HEK293 (cell line): ENCODE results near the gene NOP10.

ENCODE experiments used
- CTCF ChIA-PET: fragments of 350-600 bp; formaldehyde crosslinking; extraction: SDS; loops from one replicate; lab custom pipeline; 2021; ENCODE audit warnings: antibody characterized with exemption; lab: Yijun Ruan, JAX
- POLR2A ChIA-PET: fragments of 300-600 bp; formaldehyde crosslinking; extraction: SDS; loops from one replicate; lab custom pipeline; 2020; ENCODE audit warnings: antibody characterized with exemption, inconsistent platforms; lab: Yijun Ruan, JAX
- H3K27ac ChIP-seq: fragments of 200-500 bp; sonication (Bioruptor generic); 2 replicates; pipeline ENCODE4 v1.5.1; 2014; ENCODE audit warnings: low read depth, low read length, control low read depth, inconsistent platforms; ENCODE audit errors: extremely low read depth
- H3K36me3 ChIP-seq, 2 experiments: fragments of 200-500 bp in 1 of 2; sonication (Bioruptor generic) in 1 of 2; 1 replicate in 1 of 2; 2 replicates in 1 of 2; pipeline ENCODE4 v1.5.1; 2014 to 2017; ENCODE audit warnings: inconsistent platforms in 2 of 2, low read length in 2 of 2; ENCODE audit not compliant: control insufficient read depth in 2 of 2, insufficient read depth in 1 of 2
- H3K4me1 ChIP-seq: fragments of 200-500 bp; sonication (Bioruptor generic); 2 replicates; pipeline ENCODE4 v1.5.1; 2014; ENCODE audit warnings: mild to moderate bottlenecking, low read length, inconsistent platforms; ENCODE audit not compliant: control insufficient read depth, insufficient read depth
- H3K4me3 ChIP-seq: 2 replicates; pipeline ENCODE4 v1.5.1; 2011; ENCODE audit warnings: low read depth, mild to moderate bottlenecking, control low read depth, low read length, moderate library complexity
- H3K9me3 ChIP-seq: fragments of 200-500 bp; sonication (Bioruptor generic); 2 replicates; pipeline ENCODE4 v1.5.1; 2014; ENCODE audit warnings: low read depth, low read length, inconsistent platforms; ENCODE audit not compliant: control insufficient read depth, insufficient read depth
- MZF1 ChIP-seq: fragments of 450-650 bp; formaldehyde crosslinking; IDR thresholded peaks from 2 replicates; pipeline ENCODE4 v1.5.1; 2017; ENCODE audit warnings: missing biosample characterization, missing genetic modification characterization, borderline replicate concordance
- SALL2 ChIP-seq: fragments of 450-650 bp; formaldehyde crosslinking; IDR thresholded peaks from 2 replicates; pipeline ENCODE4 v1.5.0; 2017; ENCODE audit warnings: missing biosample characterization, mild to moderate bottlenecking, missing genetic modification characterization, borderline replicate concordance
- SCRT1 ChIP-seq: fragments of 450-650 bp; formaldehyde crosslinking; IDR thresholded peaks from 2 replicates; pipeline ENCODE4 v1.5.1; 2016; ENCODE audit warnings: missing biosample characterization, missing genetic modification characterization, borderline replicate concordance
- SCRT2 ChIP-seq: fragments of 450-650 bp; formaldehyde crosslinking; IDR thresholded peaks from 2 replicates; pipeline ENCODE4 v1.5.1; 2016; ENCODE audit warnings: missing biosample characterization, missing genetic modification characterization
- SP7 ChIP-seq: fragments of 450-650 bp; formaldehyde crosslinking; IDR thresholded peaks from 2 replicates; pipeline ENCODE4 v1.5.1; 2016; ENCODE audit warnings: missing biosample characterization, missing genetic modification characterization
- ZBTB10 ChIP-seq: fragments of 450-650 bp; formaldehyde crosslinking; IDR thresholded peaks from 2 replicates; pipeline ENCODE4 v1.5.1; 2016; ENCODE audit warnings: missing biosample characterization, missing genetic modification characterization
- ZNF138 ChIP-seq: fragments of 450-650 bp; formaldehyde crosslinking; IDR thresholded peaks from 2 replicates; pipeline ENCODE4 v1.5.1; 2016; ENCODE audit warnings: missing biosample characterization, missing genetic modification characterization, borderline replicate concordance
- ZNF335 ChIP-seq: fragments of 450-650 bp; formaldehyde crosslinking; conservative IDR thresholded peaks from 2 replicates; pipeline ENCODE4 v1.5.1; 2016; ENCODE audit warnings: missing biosample characterization, missing genetic modification characterization
- ZNF423 ChIP-seq: fragments of 450-650 bp; formaldehyde crosslinking; IDR thresholded peaks from 2 replicates; pipeline ENCODE4 v1.5.1; 2016; ENCODE audit warnings: missing biosample characterization, missing genetic modification characterization
- ZNF488 ChIP-seq: fragments of 450-650 bp; formaldehyde crosslinking; IDR thresholded peaks from 2 replicates; pipeline ENCODE4 v1.5.1; 2016; ENCODE audit warnings: missing biosample characterization, missing genetic modification characterization
- ZNF600 ChIP-seq: fragments of 450-650 bp; formaldehyde crosslinking; IDR thresholded peaks from 2 replicates; pipeline ENCODE4 v1.5.1; 2016; ENCODE audit warnings: missing biosample characterization, missing genetic modification characterization
- ZNF629 ChIP-seq: fragments of 450-650 bp; formaldehyde crosslinking; IDR thresholded peaks from 2 replicates; pipeline ENCODE4 v1.5.1; 2017; ENCODE audit warnings: missing biosample characterization, missing genetic modification characterization
- ZNF658 ChIP-seq: fragments of 450-650 bp; formaldehyde crosslinking; IDR thresholded peaks from 2 replicates; pipeline ENCODE4; 2016; ENCODE audit warnings: missing biosample characterization, missing genetic modification characterization
- ZNF76 ChIP-seq: fragments of 450-650 bp; formaldehyde crosslinking; IDR thresholded peaks from 2 replicates; pipeline ENCODE4; 2016; ENCODE audit warnings: low read depth, missing biosample characterization, missing genetic modification characterization, borderline replicate concordance
- ZNF792 ChIP-seq: fragments of 450-650 bp; formaldehyde crosslinking; IDR thresholded peaks from 2 replicates; pipeline ENCODE4 v1.5.1; 2016; ENCODE audit warnings: missing biosample characterization, missing genetic modification characterization
- ZSCAN4 ChIP-seq: fragments of 450-650 bp; formaldehyde crosslinking; IDR thresholded peaks from 2 replicates; pipeline ENCODE4 v1.5.1; 2017; ENCODE audit warnings: missing biosample characterization, missing genetic modification characterization
- TF ChIP-seq, protein P1 (sequence below): fragments of 450-650 bp; formaldehyde crosslinking; conservative IDR thresholded peaks from 2 replicates; pipeline ENCODE4 v1.5.1; 2016; ENCODE audit warnings: low read depth, missing biosample characterization, missing genetic modification characterization
- TF ChIP-seq, protein P2 (sequence below): fragments of 450-650 bp; formaldehyde crosslinking; IDR thresholded peaks from 2 replicates; pipeline ENCODE4 v1.5.1; 2016; ENCODE audit warnings: missing biosample characterization, missing genetic modification characterization
- TF ChIP-seq, protein P3 (sequence below): fragments of 450-650 bp; formaldehyde crosslinking; IDR thresholded peaks from 2 replicates; pipeline ENCODE4 v1.5.1; 2016; ENCODE audit warnings: missing biosample characterization, missing genetic modification characterization

Gene NOP10

GRCh38 chr15:34337557-34338306 lies 5.2 kb downstream of the NOP10 start, which contains the start of gene SLC12A6 (continued):
- TF ChIP-seq, protein P1, sequence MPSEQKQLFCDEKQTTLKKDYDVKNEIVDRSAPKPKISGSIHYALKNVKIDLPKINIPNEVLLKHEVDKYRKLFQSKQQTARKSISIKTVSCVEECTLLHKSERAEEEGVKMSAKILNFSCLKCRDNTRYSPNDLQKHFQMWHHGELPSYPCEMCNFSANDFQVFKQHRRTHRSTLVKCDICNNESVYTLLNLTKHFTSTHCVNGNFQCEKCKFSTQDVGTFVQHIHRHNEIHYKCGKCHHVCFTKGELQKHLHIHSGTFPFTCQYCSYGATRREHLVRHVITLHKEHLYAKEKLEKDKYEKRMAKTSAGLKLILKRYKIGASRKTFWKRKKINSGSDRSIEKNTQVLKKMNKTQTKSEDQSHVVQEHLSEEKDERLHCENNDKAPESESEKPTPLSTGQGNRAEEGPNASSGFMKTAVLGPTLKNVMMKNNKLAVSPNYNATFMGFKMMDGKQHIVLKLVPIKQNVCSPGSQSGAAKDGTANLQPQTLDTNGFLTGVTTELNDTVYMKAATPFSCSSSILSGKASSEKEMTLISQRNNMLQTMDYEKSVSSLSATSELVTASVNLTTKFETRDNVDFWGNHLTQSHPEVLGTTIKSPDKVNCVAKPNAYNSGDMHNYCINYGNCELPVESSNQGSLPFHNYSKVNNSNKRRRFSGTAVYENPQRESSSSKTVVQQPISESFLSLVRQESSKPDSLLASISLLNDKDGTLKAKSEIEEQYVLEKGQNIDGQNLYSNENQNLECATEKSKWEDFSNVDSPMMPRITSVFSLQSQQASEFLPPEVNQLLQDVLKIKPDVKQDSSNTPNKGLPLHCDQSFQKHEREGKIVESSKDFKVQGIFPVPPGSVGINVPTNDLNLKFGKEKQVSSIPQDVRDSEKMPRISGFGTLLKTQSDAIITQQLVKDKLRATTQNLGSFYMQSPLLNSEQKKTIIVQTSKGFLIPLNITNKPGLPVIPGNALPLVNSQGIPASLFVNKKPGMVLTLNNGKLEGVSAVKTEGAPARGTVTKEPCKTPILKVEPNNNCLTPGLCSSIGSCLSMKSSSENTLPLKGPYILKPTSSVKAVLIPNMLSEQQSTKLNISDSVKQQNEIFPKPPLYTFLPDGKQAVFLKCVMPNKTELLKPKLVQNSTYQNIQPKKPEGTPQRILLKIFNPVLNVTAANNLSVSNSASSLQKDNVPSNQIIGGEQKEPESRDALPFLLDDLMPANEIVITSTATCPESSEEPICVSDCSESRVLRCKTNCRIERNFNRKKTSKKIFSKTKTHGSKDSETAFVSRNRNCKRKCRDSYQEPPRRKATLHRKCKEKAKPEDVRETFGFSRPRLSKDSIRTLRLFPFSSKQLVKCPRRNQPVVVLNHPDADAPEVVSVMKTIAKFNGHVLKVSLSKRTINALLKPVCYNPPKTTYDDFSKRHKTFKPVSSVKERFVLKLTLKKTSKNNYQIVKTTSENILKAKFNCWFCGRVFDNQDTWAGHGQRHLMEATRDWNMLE: no peak
- TF ChIP-seq ZBTB10 (tag by site-specific recombination) (no peak), SP7 (tag by site-specific recombination) (no peak), ZNF658 (tag by site-specific recombination) (no peak), MZF1 (tag by site-specific recombination) (no peak; the same call in 1 of the 2 replicates)
- TF ChIP-seq, protein P2, sequence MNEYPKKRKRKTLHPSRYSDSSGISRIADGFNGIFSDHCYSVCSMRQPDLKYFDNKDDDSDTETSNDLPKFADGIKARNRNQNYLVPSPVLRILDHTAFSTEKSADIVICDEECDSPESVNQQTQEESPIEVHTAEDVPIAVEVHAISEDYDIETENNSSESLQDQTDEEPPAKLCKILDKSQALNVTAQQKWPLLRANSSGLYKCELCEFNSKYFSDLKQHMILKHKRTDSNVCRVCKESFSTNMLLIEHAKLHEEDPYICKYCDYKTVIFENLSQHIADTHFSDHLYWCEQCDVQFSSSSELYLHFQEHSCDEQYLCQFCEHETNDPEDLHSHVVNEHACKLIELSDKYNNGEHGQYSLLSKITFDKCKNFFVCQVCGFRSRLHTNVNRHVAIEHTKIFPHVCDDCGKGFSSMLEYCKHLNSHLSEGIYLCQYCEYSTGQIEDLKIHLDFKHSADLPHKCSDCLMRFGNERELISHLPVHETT (tag by site-specific recombination): no peak

DNA sequence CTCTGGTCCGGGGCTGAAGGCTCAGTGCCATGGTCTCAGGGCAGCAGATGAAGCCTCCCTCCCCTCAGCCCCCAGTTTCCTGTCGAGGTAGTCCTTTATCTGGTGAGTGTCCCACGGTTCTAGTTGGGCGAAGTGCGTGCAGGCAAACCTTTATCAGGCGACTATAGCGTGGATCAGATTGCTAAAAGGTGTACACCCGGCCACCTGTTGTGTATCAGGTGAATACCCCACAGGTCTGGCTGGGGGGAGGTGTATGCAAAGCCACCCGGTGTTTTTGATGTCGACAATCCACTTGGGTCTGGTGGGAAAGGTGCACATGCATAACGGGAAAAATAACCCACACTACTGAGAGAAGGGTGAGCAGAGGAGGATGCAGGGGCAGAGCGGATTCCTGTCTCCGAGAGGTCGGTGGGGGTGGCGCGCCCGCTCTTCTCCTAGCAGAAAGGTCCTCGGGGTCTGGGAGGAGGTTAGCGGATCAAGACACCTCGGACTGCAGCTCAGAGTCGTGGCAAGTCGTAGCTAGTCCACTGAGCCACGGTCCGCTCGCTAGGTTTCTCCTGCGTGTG lies 5.9 kb downstream of the NOP10 start:
- CTCF ChIA-PET: no interaction called here
- POLR2A ChIA-PET: interaction anchor here (1.4 kb wide), 1 partner anchor 30 kb away, joined by 14 read pairs; the partner anchor contains the start of gene LPCAT4
- Histone ChIP-seq H3K27ac (no peak overlapping the region), H3K4me3 (peak overlapping the region; percentile 90), H3K4me1 (no peaks in the 10 kb centered on the region), H3K9me3 (no peaks in the 10 kb centered on the region), H3K36me3 (peaks cover 6 to 23% of the 10 kb centered on the region in 2 experiments; a peak in 2 of 3 replicates)
- TF ChIP-seq ZNF629 (tag by site-specific recombination) (0 out of 2 replicates have a peak, but pooled peaks have one; percentile 13), SALL2 (no peak), ZNF600 (tag by site-specific recombination) (0 out of 2 replicates have a peak, but pooled peaks have one; percentile 9), ZSCAN4 (tag by site-specific recombination) (no peak), ZNF423 (tag by site-specific recombination) (no peak), ZNF335 (tag by site-specific recombination) (0 out of 2 replicates have a peak, but pooled peaks have one; percentile 25), ZNF488 (no peak), ZNF76 (tag by site-specific recombination) (peak; percentile 90), SCRT1 (peak; percentile 82), ZNF792 (tag by site-specific recombination) (no peak), SCRT2 (tag by site-specific recombination) (peak; percentile 93), ZNF138 (no peak)
- TF ChIP-seq, protein P3, sequence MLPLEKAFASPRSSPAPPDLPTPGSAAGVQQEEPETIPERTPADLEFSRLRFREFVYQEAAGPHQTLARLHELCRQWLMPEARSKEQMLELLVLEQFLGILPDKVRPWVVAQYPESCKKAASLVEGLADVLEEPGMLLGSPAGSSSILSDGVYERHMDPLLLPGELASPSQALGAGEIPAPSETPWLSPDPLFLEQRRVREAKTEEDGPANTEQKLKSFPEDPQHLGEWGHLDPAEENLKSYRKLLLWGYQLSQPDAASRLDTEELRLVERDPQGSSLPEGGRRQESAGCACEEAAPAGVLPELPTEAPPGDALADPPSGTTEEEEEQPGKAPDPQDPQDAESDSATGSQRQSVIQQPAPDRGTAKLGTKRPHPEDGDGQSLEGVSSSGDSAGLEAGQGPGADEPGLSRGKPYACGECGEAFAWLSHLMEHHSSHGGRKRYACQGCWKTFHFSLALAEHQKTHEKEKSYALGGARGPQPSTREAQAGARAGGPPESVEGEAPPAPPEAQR (tag by site-specific recombination): no peak
